Testis (tissue), 2 donors: Measurements from ENCODE around the gene VWA8.

Experiments used
- CTCF ChIP-seq, 3 experiments: fragments of 450-650 bp in 2 of 3; fragments of 200-600 bp in 1 of 3; sonication (generic) in 1 of 3; IDR thresholded peaks; one replicate each; pipeline ENCODE4 v1.5.1; 2016 to 2019; ENCODE audit warnings: antibody characterized with exemption in 3 of 3, mild to moderate bottlenecking in 2 of 3, moderate library complexity in 1 of 3
- POLR2A ChIP-seq: fragments of 450-650 bp; IDR thresholded peaks from one replicate; pipeline ENCODE4 v1.6.1; 2017; ENCODE audit warnings: antibody characterized with exemption, mild to moderate bottlenecking, moderate library complexity

GRCh38 chr13:41751277-41751676 lies 209.6 kb downstream of the VWA8 start:
- TF ChIP-seq POLR2A: no peak
- no peak for TF ChIP-seq CTCF (IDR thresholded peaks at IDR 0.05)
